Stimulated activated CD8-positive, alpha-beta memory T cell treated with anti-CD3 and anti-CD28 coated beads, Interleukin-4, amount 100 ng/mL, for 24 hours (primary cell): ENCODE data around the gene RBMS3.
"Not testable (repeated sequence)": the region's sequence is repeated elsewhere in the genome, so short reads cannot be mapped to it uniquely, and the experiment has no call there.

Experiments used
- DNase-seq: peaks from one replicate; pipeline ENCODE4 v3.0.0-alpha.2; 2020; ENCODE audit warnings: low read depth

RBMS3 gene

GRCh38 chr3:29339016-29339833, 58.4 kb downstream of the RBMS3 start:
- DNase-seq: no peak

GRCh38 chr3:29344154-29344553, 63.3 kb downstream of the RBMS3 start:
- DNase-seq: no peak

- no peak for DNase-seq
Measured at GRCh38 chr3:29344935-29345334, 64.1 kb downstream of the RBMS3 start.

GRCh38 chr3:29345516-29346300, 64.8 kb downstream of the RBMS3 start:
- no peak for DNase-seq

- no peak for DNase-seq
Measured at GRCh38 chr3:29346828-29347227, 66.0 kb downstream of the RBMS3 start.

GRCh38 chr3:29347412-29347811, 66.5 kb downstream of the RBMS3 start:
- DNase-seq: no peak

GRCh38 chr3:29348316-29348715, 67.4 kb downstream of the RBMS3 start:
- no peak for DNase-seq

- DNase-seq: no peak
Measured at GRCh38 chr3:29349049-29349448, 68.2 kb downstream of the RBMS3 start.

- no peak for DNase-seq
Measured at GRCh38 chr3:29353807-29354206, 72.9 kb downstream of the RBMS3 start.

GRCh38 chr3:29354894-29355293, 74.0 kb downstream of the RBMS3 start:
- no peak for DNase-seq

GRCh38 chr3:29356062-29356461, 75.2 kb downstream of the RBMS3 start:
- no peak for DNase-seq

- not testable (repeated sequence) for DNase-seq
Measured at GRCh38 chr3:29360289-29360688, 79.4 kb downstream of the RBMS3 start.

- DNase-seq: no peak
Measured at GRCh38 chr3:29363110-29363509, 82.2 kb downstream of the RBMS3 start.

- no peak for DNase-seq
Measured at GRCh38 chr3:29370021-29370420, 89.2 kb downstream of the RBMS3 start.

GRCh38 chr3:29370476-29371420, 89.9 kb downstream of the RBMS3 start:
- no peak for DNase-seq

- DNase-seq: no peak
Measured at GRCh38 chr3:29373131-29373680, 92.3 kb downstream of the RBMS3 start.

GRCh38 chr3:29374226-29374625, 93.4 kb downstream of the RBMS3 start:
- no peak for DNase-seq

GRCh38 chr3:29379097-29379496, 98.2 kb downstream of the RBMS3 start:
- DNase-seq: no peak

- no peak for DNase-seq
Measured at GRCh38 chr3:29381595-29381994, 100.7 kb downstream of the RBMS3 start.

GRCh38 chr3:29382409-29382808, 101.5 kb downstream of the RBMS3 start:
- no peak for DNase-seq

- DNase-seq: no peak
Measured at GRCh38 chr3:29382845-29383244, 102.0 kb downstream of the RBMS3 start.

- no peak for DNase-seq
Measured at GRCh38 chr3:29384640-29385039, 103.8 kb downstream of the RBMS3 start.
